HCT116 (cell line): ENCODE data around the gene HOXB8. TPM values are rescaled to one million over a fixed set of nuclear protein-coding genes. Genes with fewer than 3 reads are reported as not detected.

Source experiments
- ATAC-seq: fragments of 200-7000 bp; cut with Tn5 transposase; 2 replicates; pipeline ENCODE4 v1.9.1; 2020; ENCODE audit warnings: mild to moderate bottlenecking, moderate library complexity
- BruUV-seq: library from RNA; stranded (reverse); fragments of 400-500 nt; replicated peaks from 2 replicates; lab custom pipeline; 2021; lab: Mats Ljungman, UMichigan
- CTCF ChIA-PET: fragments of 300-600 bp; sonication (Branson Sonifier 250); formaldehyde crosslinking; loops from one replicate; lab custom pipeline; 2021; ENCODE audit warnings: antibody characterized with exemption; lab: Charles Lee
- POLR2A ChIA-PET: fragments of 300-600, 350-600 bp; sonication (Branson Sonifier 250); formaldehyde crosslinking; loops from one replicate; lab custom pipeline; 2021; ENCODE audit warnings: antibody characterized with exemption; lab: Charles Lee
- RAD21 ChIA-PET, 2 experiments: fragments of 300-600 bp; sonication (Branson Sonifier 250); formaldehyde crosslinking; loops; one replicate each; lab custom pipeline; 2023; ENCODE audit warnings: low total read pairs in 2 of 2; ENCODE audit not compliant: uncharacterized antibody in 2 of 2, unreplicated experiment in 2 of 2, low non-redundant PET in 1 of 2; lab: Charles Lee
- DNase-seq: peaks from one replicate; pipeline ENCODE4 v3.0.0-alpha.2; 2010; ENCODE audit warnings: low read depth, low spot score
- H2AFZ ChIP-seq: fragments of 200-600 bp; shearing (Covaris generic), sonication (generic); 2 replicates; pipeline ENCODE4 v1.6.1; 2017; ENCODE audit warnings: low read depth, mixed run types, mixed read lengths, antibody characterized with exemption, low read length; ENCODE audit not compliant: poor library complexity, severe bottlenecking
- H3K27ac ChIP-seq: 2 replicates; pipeline ENCODE4 v1.5.1; 2012; ENCODE audit warnings: low read depth, low read length
- H3K27me3 ChIP-seq: fragments of 200-600 bp; sonication (generic); 2 replicates; pipeline ENCODE4 v1.6.1; 2016; ENCODE audit warnings: mixed run types, low read length, mixed read lengths; ENCODE audit not compliant: insufficient read depth
- H3K36me3 ChIP-seq, 2 experiments: fragments of 200-500 bp in 1 of 2; fragments of 200-600 bp in 1 of 2; sonication (Bioruptor generic) in 1 of 2; sonication (generic) in 1 of 2; 2 replicates each; pipeline versions ENCODE4 v1.5.1 to v1.6.1; 2014 to 2016; ENCODE audit warnings: low read length in 2 of 2, inconsistent platforms in 1 of 2, mixed read lengths in 1 of 2, mixed run types in 1 of 2; ENCODE audit not compliant: insufficient read depth in 2 of 2, control insufficient read depth in 1 of 2
- H3K4me1 ChIP-seq, 2 experiments: fragments of 200-600 bp in 1 of 2; sonication (generic) in 1 of 2; 2 replicates each; pipeline versions ENCODE4 v1.5.1 to v1.6.1; 2012 to 2017; ENCODE audit warnings: low read length in 2 of 2, inconsistent platforms in 1 of 2, mild to moderate bottlenecking in 1 of 2, mixed read lengths in 1 of 2, mixed run types in 1 of 2, moderate library complexity in 1 of 2; ENCODE audit not compliant: insufficient read depth in 2 of 2, control insufficient read depth in 1 of 2
- H3K4me2 ChIP-seq: fragments of 200-600 bp; sonication (generic); 2 replicates; pipeline ENCODE4 v1.6.1; 2017; ENCODE audit warnings: mixed run types, low read length, mixed read lengths
- H3K4me3 ChIP-seq, 2 experiments: fragments of 200-600 bp in 1 of 2; sonication (generic) in 1 of 2; replicated peaks in 1 of 2; 2 replicates each; pipeline ENCODE4 v1.5.1; 2011 to 2016; ENCODE audit warnings: low read length in 2 of 2, control low read depth in 1 of 2, low read depth in 1 of 2, mild to moderate bottlenecking in 1 of 2, mixed read lengths in 1 of 2, mixed run types in 1 of 2
- H3K79me2 ChIP-seq: fragments of 200-600 bp; sonication (generic); 2 replicates; pipeline ENCODE4 v1.6.1; 2017; ENCODE audit warnings: mild to moderate bottlenecking, mixed run types, low read length, moderate library complexity, mixed read lengths; ENCODE audit not compliant: insufficient read depth
- H3K9ac ChIP-seq: fragments of 200-600 bp; sonication (generic); 2 replicates; pipeline ENCODE4 v1.6.1; 2016; ENCODE audit warnings: low read length, mixed read lengths
- H3K9me2 ChIP-seq: fragments of 200-600 bp; sonication (generic), shearing (Covaris generic); 2 replicates; pipeline ENCODE4 v1.6.1; 2017; ENCODE audit warnings: mixed run types, mild to moderate bottlenecking, moderate library complexity; ENCODE audit not compliant: insufficient read depth
- H3K9me3 ChIP-seq, 2 experiments: fragments of 200-500 bp in 1 of 2; fragments of 200-600 bp in 1 of 2; sonication (Bioruptor generic) in 1 of 2; sonication (generic) in 1 of 2; 2 replicates each; pipeline ENCODE4 v1.6.1; 2014 to 2017; ENCODE audit warnings: low read length in 2 of 2, mixed read lengths in 2 of 2, inconsistent platforms in 1 of 2, low read depth in 1 of 2, mild to moderate bottlenecking in 1 of 2, mixed run types in 1 of 2, moderate library complexity in 1 of 2; ENCODE audit not compliant: control insufficient read depth in 1 of 2, insufficient read depth in 1 of 2
- H4K20me1 ChIP-seq: fragments of 200-600 bp; sonication (generic), shearing (Covaris generic); 2 replicates; pipeline ENCODE4 v1.6.1; 2017; ENCODE audit warnings: mixed run types, mild to moderate bottlenecking, moderate library complexity; ENCODE audit not compliant: insufficient read depth
- CBX3 ChIP-seq: IDR thresholded peaks from 2 replicates; pipeline ENCODE4 v1.6.1; 2012; ENCODE audit warnings: low read depth
- POLR2A ChIP-seq: IDR thresholded peaks from 2 replicates; pipeline ENCODE4 v1.7.0; 2011; ENCODE audit warnings: borderline replicate concordance; ENCODE audit not compliant: insufficient read depth, insufficient read length; ENCODE audit errors: extremely low read depth
- POLR2AphosphoS5 ChIP-seq: IDR thresholded peaks from 2 replicates; pipeline ENCODE4 v1.6.1; 2011; ENCODE audit warnings: mild to moderate bottlenecking, low read depth, low read length, moderate library complexity
- SIN3A ChIP-seq: IDR thresholded peaks from 2 replicates; pipeline ENCODE4 v1.6.1; 2012; ENCODE audit warnings: low read depth
- SP1 ChIP-seq: IDR thresholded peaks from 2 replicates; pipeline ENCODE4 v1.6.1; 2012; ENCODE audit warnings: low read depth
- ZNF274 ChIP-seq: fragments of 200-500 bp; sonication (Bioruptor generic); IDR thresholded peaks from 2 replicates; pipeline ENCODE4 v1.6.1; 2014; ENCODE audit warnings: mild to moderate bottlenecking, low read depth, low read length, inconsistent platforms
- intact Hi-C: fragments of 100-400 bp; cut with micrococcal nuclease; formaldehyde crosslinking; loops from 2 replicates; pipeline ENCODE4 v1.10.0; 2022
- total RNA-seq: library from RNA; stranded (reverse); gene quantifications from one replicate; pipeline ENCODE4 v1.2.1, GENCODE V29; 2021; ENCODE audit not compliant: unreplicated experiment
- TF ChIP-seq, protein P1 (sequence below): IDR thresholded peaks from 2 replicates; pipeline ENCODE4 v1.6.1; 2012

The HOXB8 gene
- total RNA-seq, 1 experiment from 2014 or later: 44.7 TPM

DNA sequence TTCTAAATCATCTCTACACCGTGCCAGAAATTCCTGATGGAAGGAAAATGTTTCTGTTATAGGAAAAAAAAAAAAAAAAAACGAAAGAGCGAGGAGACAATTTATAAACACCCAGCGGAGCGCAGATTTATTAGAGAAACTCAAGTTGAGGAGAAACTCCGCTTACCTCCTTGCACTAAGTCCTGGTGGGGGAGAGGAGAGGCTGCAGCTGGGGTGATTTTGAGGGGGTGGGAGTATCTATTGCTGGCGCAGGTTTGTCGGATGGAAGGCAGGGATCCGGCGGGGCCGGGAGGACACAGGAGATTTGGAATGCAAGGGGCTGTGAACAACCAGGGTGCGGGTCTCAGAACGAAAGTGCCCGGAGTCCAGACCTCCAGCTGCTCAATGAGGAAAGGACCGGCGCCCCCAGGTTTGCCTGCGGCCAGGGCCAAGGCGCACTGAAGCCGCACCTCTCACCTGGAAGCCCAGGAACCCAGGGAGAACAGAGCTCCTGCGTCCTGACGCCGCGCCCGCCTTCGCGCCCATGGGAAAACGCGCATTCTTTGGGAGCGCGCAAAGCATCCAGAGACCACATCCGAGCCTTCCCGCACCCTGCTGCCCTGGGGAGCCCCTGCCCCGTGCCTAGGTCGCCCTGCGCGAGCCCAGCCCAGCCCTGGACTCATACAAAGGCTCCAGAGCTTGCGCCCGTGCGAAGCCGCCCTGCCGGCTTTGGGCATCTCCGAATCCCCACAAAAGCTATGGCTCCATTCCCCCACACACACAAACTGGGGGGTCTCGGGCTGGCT lies 2.6 kb upstream of the HOXB8 start:
- ChIA-PET RAD21 (interaction anchor here (1.0 to 1.9 kb wide), 6 partner anchors 27 to 402 kb away, joined by 3 to 7 read pairs (median 4); no protein-coding TSS in a partner anchor), CTCF (interaction anchor here (0.6 to 3.7 kb wide), 21 partner anchors 8 to 861 kb away, joined by 3 to 21 read pairs (median 5); partner anchors contain the start of gene HOXB9), POLR2A (interaction anchor here (0.7 to 2.5 kb wide), 5 partner anchors 8 to 592 kb away, joined by 3 to 6 read pairs (median 5); partner anchors contain the start of gene HOXB9)
- Histone ChIP-seq H4K20me1 (no peaks in the 10 kb centered on the region), H3K4me2 (peak overlapping the region; percentile 95), H3K9me3 (no peaks in the 10 kb centered on the region), H3K9me2 (no peaks in the 10 kb centered on the region), H3K4me3 (peak overlapping the region; percentile 80 to 90), H3K4me1 (peaks cover 8 to 38% of the 10 kb centered on the region in 2 experiments; a peak in 3 of 4 replicates), H2AFZ (no peak overlapping the region), H3K27ac (peak overlapping the region; percentile 88), H3K79me2 (peaks cover 61% of the 10 kb centered on the region), H3K9ac (peak overlapping the region; percentile 97), H3K36me3 (no peaks in the 10 kb centered on the region; a peak in 1 of 4 replicates), H3K27me3 (no peaks in the 10 kb centered on the region)
- intact Hi-C loops: loop anchor here (1.0 to 10.0 kb wide), 9 partner anchors 133 to 593 kb away; no protein-coding TSS in a partner anchor
- BruUV-seq: no TSS peak
- ATAC-seq (peak; percentile 9), DNase-seq (no peak)
- peak; percentile 44; the same call in 1 of the 2 replicates for TF ChIP-seq POLR2AphosphoS5
- TF ChIP-seq, protein P1, sequence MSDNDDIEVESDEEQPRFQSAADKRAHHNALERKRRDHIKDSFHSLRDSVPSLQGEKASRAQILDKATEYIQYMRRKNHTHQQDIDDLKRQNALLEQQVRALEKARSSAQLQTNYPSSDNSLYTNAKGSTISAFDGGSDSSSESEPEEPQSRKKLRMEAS: no peak
- TF ChIP-seq SP1: no peak
- no peak for TF ChIP-seq SIN3A

GRCh38 chr17:48616717-48617470 lies 1.8 kb upstream of the HOXB8 start:
- ChIA-PET POLR2A (interaction anchor here (1.0 to 2.5 kb wide), 2 partner anchors 9 to 401 kb away, joined by 4 to 6 read pairs; partner anchors contain the start of gene HOXB9), CTCF (interaction anchor here (1.0 to 3.7 kb wide), 13 partner anchors 265 to 592 kb away, joined by 3 to 21 read pairs (median 9); no protein-coding TSS in a partner anchor), RAD21 (interaction anchor here (1.6 to 1.8 kb wide), 2 partner anchors 309 to 401 kb away, joined by 3 to 7 read pairs; no protein-coding TSS in a partner anchor)
- Histone ChIP-seq H3K4me1 (peaks cover 8 to 45% of the 10 kb centered on the region in 2 experiments; a peak in 3 of 4 replicates), H3K36me3 (no peaks in the 10 kb centered on the region; a peak in 1 of 4 replicates), H3K4me3 (peak overlapping the region; percentile 80 to 90), H2AFZ (no peak overlapping the region), H4K20me1 (no peaks in the 10 kb centered on the region), H3K9me3 (no peaks in the 10 kb centered on the region), H3K27ac (peak overlapping the region; percentile 88), H3K9me2 (no peaks in the 10 kb centered on the region), H3K79me2 (peaks cover 60% of the 10 kb centered on the region)
- no peak for ATAC-seq
- BruUV-seq: no TSS peak
- intact Hi-C loops: loop anchor here (5.0 to 10.0 kb wide), 2 partner anchors 132 to 265 kb away; no protein-coding TSS in a partner anchor
- TF ChIP-seq CBX3 (no peak), ZNF274 (no peak), POLR2A (no peak)
- TF ChIP-seq, protein P1: no peak
- TF ChIP-seq, all 23 proteins: peak for 0
- DNase-seq: no peak
- H3K4me2 ChIP-seq: peak overlapping the region; percentile 95
- no peaks in the 10 kb centered on the region for H3K27me3 ChIP-seq
- H3K9ac ChIP-seq: peak overlapping the region; percentile 97
